Right lobe of liver (tissue), 4 donors: ENCODE results near the gene SF3B3.
"Not testable (repeated sequence)": the region's sequence is repeated elsewhere in the genome, so short reads cannot be mapped to it uniquely, and the experiment has no call there.

ENCODE experiments used
- CTCF ChIP-seq, 4 donors: fragments of 200-600 bp in 3 of 4; fragments of 450-650 bp in 1 of 4; IDR thresholded peaks; one replicate each; pipeline versions ENCODE4 v1.5.1 to v1.8.0; 2016 to 2022; ENCODE audit warnings: antibody characterized with exemption in 4 of 4, mild to moderate bottlenecking in 2 of 4
- POLR2A ChIP-seq: fragments of 450-650 bp; IDR thresholded peaks from one replicate; pipeline ENCODE4 v1.6.1; 2017; ENCODE audit warnings: antibody characterized with exemption, mild to moderate bottlenecking
- donor health status: DM: no; HTN: no; CAD: no.
- donor health status: DM: no; HTN: no; CAD: no.
- donor health status: DM: no; HTN: yes; CAD: no.

GRCh38 chr16:70621864-70622263 lies 98.2 kb downstream of the SF3B3 start:
- TF ChIP-seq CTCF (IDR thresholded peaks at IDR 0.05); POLR2A: not testable (repeated sequence)
